GM12878 (cell line): ENCODE results near the gene HSD3B2. TPM values are rescaled to one million over a fixed set of nuclear protein-coding genes. Genes with fewer than 3 reads are reported as not detected.

Experiments
- ATAC-seq: fragments of 200-7000 bp; cut with Tn5 transposase; 3 replicates; pipeline ENCODE4 v1.9.1; 2020; ENCODE audit warnings: mild to moderate bottlenecking, moderate library complexity
- BruUV-seq: library from RNA; stranded (reverse); fragments of 400-500 nt; replicated peaks from 2 replicates; lab custom pipeline; 2021; lab: Mats Ljungman, UMichigan
- CTCF ChIA-PET: fragments of 300-600 bp; sonication (Branson Sonifier 250); formaldehyde crosslinking; extraction: SDS; loops from one replicate; lab custom pipeline; 2021; ENCODE audit warnings: inconsistent platforms; lab: Yijun Ruan, JAX
- POLR2A ChIA-PET: fragments of 350-600 bp; formaldehyde crosslinking; extraction: SDS; loops from one replicate; lab custom pipeline; 2021; ENCODE audit warnings: inconsistent platforms; lab: Charles Lee
- RAD21 ChIA-PET: fragments of 300-600 bp; sonication (Branson Sonifier 250); formaldehyde crosslinking; loops from one replicate; lab custom pipeline; 2023; ENCODE audit warnings: antibody characterized with exemption; ENCODE audit not compliant: unreplicated experiment; lab: Charles Lee
- SMC1A ChIA-PET: fragments of 300-600 bp; sonication (Branson Sonifier 250); formaldehyde crosslinking; loops from one replicate; lab custom pipeline; 2023; ENCODE audit not compliant: unreplicated experiment, uncharacterized antibody; lab: Charles Lee
- DNase-seq: peaks from one replicate; pipeline ENCODE4 v3.0.0-alpha.2; 2011; ENCODE audit warnings: low read depth, low spot score
- FAIRE-seq: peaks from 3 replicates; lab custom pipeline; 2011; peaks lifted over from hg19 to GRCh38; lab: Jason Lieb, UNC
- H2AFZ ChIP-seq: 2 replicates; pipeline ENCODE4 v1.6.0; 2011; ENCODE audit warnings: low read depth, low read length, control low read depth; ENCODE audit not compliant: control insufficient read depth
- H3K27ac ChIP-seq: 2 replicates; pipeline ENCODE4 v1.5.1; 2011; ENCODE audit warnings: control low read depth; ENCODE audit not compliant: control insufficient read depth, insufficient read depth
- H3K27me3 ChIP-seq, 2 experiments: replicated peaks in 1 of 2; 2 replicates each; pipeline versions ENCODE4 v1.6.0 to v1.6.1; 2011; ENCODE audit warnings: low read length in 1 of 2; ENCODE audit not compliant: control insufficient read depth in 2 of 2, insufficient read depth in 2 of 2
- H3K36me3 ChIP-seq, 2 experiments: 2 replicates each; pipeline ENCODE4 v1.5.1; 2011; ENCODE audit warnings: low read length in 1 of 2; ENCODE audit not compliant: control insufficient read depth in 2 of 2, insufficient read depth in 2 of 2
- H3K4me1 ChIP-seq: 2 replicates; pipeline ENCODE4 v1.6.1; 2011; ENCODE audit warnings: mild to moderate bottlenecking, low read length, moderate library complexity, mixed read lengths; ENCODE audit not compliant: control insufficient read depth, insufficient read depth
- H3K4me2 ChIP-seq: 2 replicates; pipeline ENCODE4 v1.6.0; 2011; ENCODE audit warnings: control low read depth; ENCODE audit not compliant: control insufficient read depth, insufficient read depth
- H3K4me3 ChIP-seq: fragments of 200-600 bp; sonication (generic); 2 replicates; pipeline ENCODE4 v1.5.1; 2016
- H3K79me2 ChIP-seq: 2 replicates; pipeline ENCODE4 v1.6.0; 2011; ENCODE audit warnings: low read length; ENCODE audit not compliant: control insufficient read depth, insufficient read depth
- H3K9ac ChIP-seq: 2 replicates; pipeline ENCODE4 v1.8.0; 2011; ENCODE audit warnings: low read length, control low read depth, mixed read lengths; ENCODE audit not compliant: control insufficient read depth, insufficient read depth
- H3K9me3 ChIP-seq: replicated peaks from 3 replicates; pipeline ENCODE4 v1.5.1; 2011; ENCODE audit warnings: mild to moderate bottlenecking, low read length; ENCODE audit not compliant: control insufficient read depth, insufficient read depth
- H4K20me1 ChIP-seq: 2 replicates; pipeline ENCODE4 v1.6.0; 2011; ENCODE audit not compliant: control insufficient read depth, insufficient read depth
- EED ChIP-seq: sonication (generic); IDR thresholded peaks from 2 replicates; pipeline ENCODE4 v1.6.1; 2016; ENCODE audit warnings: antibody characterized with exemption, low read depth
- ETV6 ChIP-seq, 2 experiments: fragments of 450-650 bp in 1 of 2; IDR thresholded peaks in 1 of 2; conservative IDR thresholded peaks in 1 of 2; 2 replicates each; pipeline ENCODE4 v1.6.1; 2014; ENCODE audit warnings: antibody characterized with exemption in 1 of 2, borderline replicate concordance in 1 of 2, low read depth in 1 of 2, mild to moderate bottlenecking in 1 of 2, moderate library complexity in 1 of 2
- EZH2 ChIP-seq: IDR thresholded peaks from 2 replicates; pipeline ENCODE4 v1.6.1; 2012; ENCODE audit warnings: low read depth, mild to moderate bottlenecking, control low read depth, inconsistent platforms, low read length, borderline replicate concordance; ENCODE audit not compliant: control insufficient read depth
- MEF2A ChIP-seq: IDR thresholded peaks from 2 replicates; pipeline ENCODE4 v1.6.1; 2011; ENCODE audit warnings: low read depth, mild to moderate bottlenecking, low read length, moderate library complexity; ENCODE audit not compliant: insufficient read depth
- SREBF1 ChIP-seq: IDR thresholded peaks from 2 replicates; pipeline ENCODE4 v1.6.1; 2012; ENCODE audit warnings: mild to moderate bottlenecking, low read length
- TCF3 ChIP-seq: IDR thresholded peaks from 2 replicates; pipeline ENCODE4 v1.6.1; 2012; ENCODE audit warnings: low read depth, mild to moderate bottlenecking, low read length, borderline replicate concordance; ENCODE audit not compliant: insufficient read depth
- ZBTB4 ChIP-seq: fragments of 450-650 bp; formaldehyde crosslinking; IDR thresholded peaks from 2 replicates; pipeline ENCODE4 v1.4.0; 2022; ENCODE audit warnings: mild to moderate bottlenecking, moderate library complexity
- WGBS: methylation state at CpG from one replicate; pipeline ENCODE4 v1.1.6; 2016; ENCODE audit warnings: low lambda C conversion rate; ENCODE audit not compliant: insufficient replicate concordance, insufficient coverage; ENCODE audit errors: missing lambda C conversion rate; 5-methylcytosine and 5-hydroxymethylcytosine counted together
- in situ Hi-C: fragments of 300-500 bp; cut with MboI; formaldehyde crosslinking; loops from 9 replicates; pipeline ENCODE4 v1.14.3; 2018; ENCODE audit warnings: mixed read lengths
- intact Hi-C: fragments of 100-400 bp; cut with micrococcal nuclease; formaldehyde crosslinking; loops from one replicate; pipeline ENCODE4 v1.14.2; 2022; ENCODE audit not compliant: unreplicated experiment
- polyA plus RNA-seq, 11 experiments: library from polyadenylated mRNA; depleted of rRNA in 4 of 11; unstranded in 6 of 11; stranded (reverse) in 5 of 11; fragments of >200 nt; fragmentation: Nextera tagmentation in 4 of 11; fragmentation: Illumina TruSeq in 1 of 11; extraction: Ambion mirVana in 4 of 11; extraction: Trizol in 1 of 11; gene quantifications; 1 replicate in 1 of 11; 2 replicates in 10 of 11; pipeline versions ENCODE4 v1.2.1 to v1.2.3, GENCODE V29; 2011 to 2016; ENCODE audit warnings: inconsistent platforms in 2 of 11, missing spikeins in 2 of 11, low read depth in 1 of 11
- total RNA-seq, 4 experiments: library from RNA; depleted of rRNA in 3 of 4; stranded (reverse); fragments of >200 nt in 3 of 4; fragmentation: Illumina TruSeq in 1 of 4; extraction: Trizol in 1 of 4; gene quantifications; 2 replicates each; pipeline versions ENCODE4 v1.2.1 to v1.2.3, GENCODE V29; 2013 to 2021

Gene HSD3B2
- total and polyA plus RNA-seq, 10 of the 15 experiments (the other 5 are each of a cell fraction or from before 2014, with no cell fraction given): 0.56 TPM; not detected in 9

DNA sequence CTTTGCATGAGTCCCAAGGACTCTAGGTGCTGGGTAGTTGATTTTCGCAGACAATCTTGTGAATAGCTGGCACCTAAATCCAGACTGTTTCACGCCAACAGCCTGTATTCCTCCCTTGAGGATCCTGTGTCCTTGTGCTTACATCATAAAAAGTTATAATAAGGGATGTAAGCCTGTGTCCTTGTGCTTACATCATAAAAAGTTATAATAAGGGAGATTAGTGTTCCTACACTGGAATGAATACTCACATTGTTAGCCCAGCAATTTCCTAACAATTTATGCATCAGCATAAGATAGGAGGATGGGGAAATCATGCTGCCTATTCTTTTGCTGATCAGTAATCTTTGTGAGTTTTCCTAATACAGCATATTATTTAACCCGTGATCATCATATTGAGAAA is 4.0 kb upstream of the HSD3B2 start:
- in situ Hi-C loops (no loop called here), intact Hi-C loops (no loop called here)
- no TSS peak for BruUV-seq
- CTCF ChIA-PET: no interaction called here
- Histone ChIP-seq H3K9ac (no peak overlapping the region), H3K27me3 (0 out of 4 replicates have a peak, but pooled peaks cover 0 to 2% of the 10 kb centered on the region in 2 experiments), H3K4me3 (no peak overlapping the region), H3K4me1 (no peaks in the 10 kb centered on the region), H3K36me3 (no peaks in the 10 kb centered on the region), H4K20me1 (no peaks in the 10 kb centered on the region), H3K27ac (no peak overlapping the region), H3K79me2 (no peaks in the 10 kb centered on the region), H3K4me2 (no peak overlapping the region), H2AFZ (no peak overlapping the region), H3K9me3 (no peaks in the 10 kb centered on the region)
- DNase-seq (no peak), ATAC-seq (no peak), FAIRE-seq (peak; percentile 38)
- RAD21 ChIA-PET: no interaction called here
- 3% methylated on average over 3 of the region's 3 CpGs for WGBS
- SMC1A ChIA-PET: no interaction called here
- POLR2A ChIA-PET: no interaction called here
- TF ChIP-seq SREBF1: no peak
- no peak for TF ChIP-seq ETV6 (conservative IDR thresholded peaks at IDR 0.05 in 1 of 2, IDR thresholded peaks at IDR 0.05 in 1 of 2; ENCODE audit: borderline replicate concordance in 1 of 2, low read depth in 1 of 2)
- TF ChIP-seq EZH2: no peak
- no peak for TF ChIP-seq MEF2A
- no peak for TF ChIP-seq ZBTB4
- TF ChIP-seq TCF3: no peak
- no peak for TF ChIP-seq EED
